Neural cell (in vitro differentiated cells): Measurements from ENCODE around the gene WDR75.

ENCODE experiments used
- CTCF ChIP-seq: fragments of 450-650 bp; IDR thresholded peaks from 2 replicates; pipeline ENCODE4 v1.5.1; 2014; ENCODE audit warnings: antibody characterized with exemption, mild to moderate bottlenecking, moderate library complexity; ENCODE audit not compliant: poor library complexity, severe bottlenecking
- EP300 ChIP-seq: fragments of 450-650 bp; conservative IDR thresholded peaks from 2 replicates; pipeline ENCODE4 v1.6.1; 2014; ENCODE audit warnings: antibody characterized with exemption, mild to moderate bottlenecking, moderate library complexity; ENCODE audit not compliant: poor library complexity, severe bottlenecking
- EZH2 ChIP-seq: fragments of 200-600, 300-800 bp; shearing (Covaris generic), sonication (generic); IDR thresholded peaks from 2 replicates; pipeline ENCODE4 v1.6.1; 2014; ENCODE audit warnings: antibody characterized with exemption, low read length, borderline replicate concordance, mild to moderate bottlenecking; ENCODE audit not compliant: insufficient read depth, poor library complexity, severe bottlenecking
- POLR2AphosphoS5 ChIP-seq: IDR thresholded peaks from 2 replicates; pipeline ENCODE4 v1.6.1; 2012
- RAD21 ChIP-seq: fragments of 450-650 bp; conservative IDR thresholded peaks from 2 replicates; pipeline ENCODE4 v1.6.1; 2014; ENCODE audit warnings: antibody characterized with exemption, mild to moderate bottlenecking, moderate library complexity

GRCh38 chr2:189483980-189484740, 42.9 kb downstream of the WDR75 start:
- TF ChIP-seq CTCF (no peak), POLR2AphosphoS5 (no peak), EP300 (no peak), EZH2 (no peak), RAD21 (no peak)
